ENCODE results near the gene COA3. TPM values are rescaled to one million over a fixed set of nuclear protein-coding genes. Genes with fewer than 3 reads are reported as not detected.

COA3 gene
- total and polyA plus RNA-seq, 2 donors, result 72.4 to 95.5 TPM

DNA sequence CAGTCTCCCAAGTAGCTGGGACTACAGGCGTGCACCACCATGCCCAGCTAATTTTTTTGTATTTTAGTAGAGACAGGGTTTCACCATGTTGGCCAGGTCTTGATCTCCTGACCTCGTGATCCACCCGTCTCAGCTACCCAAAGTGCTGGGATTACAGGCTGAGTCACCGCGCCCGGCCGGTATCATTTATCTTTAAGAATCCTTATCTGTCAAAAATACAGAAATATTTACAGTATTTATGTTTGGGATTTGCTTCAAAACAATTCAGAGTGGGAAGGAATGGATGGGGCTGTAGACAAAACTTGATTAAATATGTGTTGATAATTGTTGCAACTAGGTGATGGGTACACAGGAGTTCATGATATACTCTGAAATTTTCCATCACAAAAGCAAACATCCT lies 22.7 kb upstream of the COA3 start:
- H3K4me1 ChIP-seq (ENCODE audit: control insufficient read depth in 2 of 2, insufficient read depth in 2 of 2, low read length in 2 of 2), result peaks cover 12 to 13% of the 10 kb centered on the region in 2 donors
- 98% methylated on average over 7 of the region's 7 CpGs for WGBS
- no peak for DNase-seq (ENCODE audit: low read depth in 6 of 9, low spot score in 9 of 9)
- H3K4me3 ChIP-seq (ENCODE audit: low read length in 2 of 2), result no peak overlapping the region
- H3K9me3 ChIP-seq (ENCODE audit: control insufficient read depth in 2 of 2, insufficient read depth in 1 of 2, low read length in 1 of 2), result no peaks in the 10 kb centered on the region
- H3K27ac ChIP-seq (ENCODE audit: low read depth in 1 of 2, low read length in 1 of 2), result no peak overlapping the region
- H3K27me3 ChIP-seq (ENCODE audit: control insufficient read depth in 2 of 2, insufficient read depth in 1 of 2, low read length in 1 of 2), result no peaks in the 10 kb centered on the region
- peaks cover 42 to 54% of the 10 kb centered on the region in 2 donors for H3K36me3 ChIP-seq (ENCODE audit: control insufficient read depth in 2 of 2, insufficient read depth in 2 of 2, low read length in 1 of 2)

DNA sequence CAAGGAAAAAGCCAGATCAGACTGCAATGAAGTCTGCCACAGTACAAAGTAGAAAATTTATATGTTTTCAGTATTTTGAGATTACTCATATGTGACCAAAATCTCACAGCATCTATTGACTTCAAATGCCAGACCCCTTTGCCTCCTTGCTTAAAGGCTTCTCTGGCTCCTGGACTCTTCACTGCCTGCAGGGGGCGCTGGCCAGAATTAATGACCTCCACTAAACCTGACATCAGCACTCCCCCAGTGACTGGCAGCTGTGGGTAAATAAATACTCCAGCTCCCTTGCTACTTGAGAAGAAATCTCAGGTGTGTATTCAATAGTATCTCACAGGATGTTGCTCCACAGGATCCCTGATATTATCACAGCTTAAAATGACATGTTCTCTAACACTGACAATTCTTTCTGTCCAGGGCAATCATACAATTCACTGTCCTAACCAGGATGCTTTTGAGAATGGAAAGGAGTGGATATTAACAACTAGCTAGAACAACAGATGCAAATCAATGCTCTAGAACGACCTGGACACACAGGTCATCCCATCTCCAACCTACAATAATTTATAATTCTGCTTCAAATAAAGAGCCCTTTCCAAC lies 21.5 kb upstream of the COA3 start:
- Histone ChIP-seq H3K27me3 (ENCODE audit: control insufficient read depth in 2 of 2, insufficient read depth in 1 of 2, low read length in 1 of 2) (no peaks in the 10 kb centered on the region), H3K4me1 (ENCODE audit: control insufficient read depth in 2 of 2, insufficient read depth in 2 of 2, low read length in 2 of 2) (peaks cover 12 to 13% of the 10 kb centered on the region in 2 donors), H3K4me3 (ENCODE audit: low read length in 2 of 2) (no peak overlapping the region), H3K9me3 (ENCODE audit: control insufficient read depth in 2 of 2, insufficient read depth in 1 of 2, low read length in 1 of 2) (no peaks in the 10 kb centered on the region), H3K27ac (ENCODE audit: low read depth in 1 of 2, low read length in 1 of 2) (no peak overlapping the region), H3K36me3 (ENCODE audit: control insufficient read depth in 2 of 2, insufficient read depth in 2 of 2, low read length in 1 of 2) (peaks cover 52 to 66% of the 10 kb centered on the region in 2 donors)
- peak in 4 of 9 donors; percentile 28 to 56 (median 39) for DNase-seq (ENCODE audit: low read depth in 6 of 9, low spot score in 9 of 9)
- WGBS, result 52% methylated on average over 2 of the region's 2 CpGs

DNA sequence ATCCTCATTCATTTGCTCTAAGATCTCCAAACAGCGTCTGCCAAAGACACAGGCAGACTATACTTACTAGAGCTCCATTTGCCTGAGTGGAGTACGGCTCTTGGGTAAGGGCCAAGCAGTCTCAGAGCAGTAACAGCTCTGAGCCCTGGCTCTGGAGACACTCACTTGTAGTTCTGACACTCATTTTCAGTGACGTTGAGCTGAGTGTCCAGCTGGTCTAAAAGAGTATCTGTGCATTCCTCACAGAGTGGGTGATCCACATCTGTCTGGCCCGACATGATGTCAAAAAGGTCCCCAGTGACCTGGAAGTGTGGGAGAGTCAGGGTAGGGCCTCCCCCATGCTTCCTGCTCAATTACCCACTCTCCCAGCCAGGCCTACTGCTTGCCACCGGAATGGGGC lies 19.9 kb upstream of the COA3 start:
- Histone ChIP-seq H3K27ac (ENCODE audit: low read depth in 1 of 2, low read length in 1 of 2) (no peak overlapping the region), H3K27me3 (ENCODE audit: control insufficient read depth in 2 of 2, insufficient read depth in 1 of 2, low read length in 1 of 2) (no peaks in the 10 kb centered on the region), H3K36me3 (ENCODE audit: control insufficient read depth in 2 of 2, insufficient read depth in 2 of 2, low read length in 1 of 2) (peaks cover 65 to 82% of the 10 kb centered on the region in 2 donors), H3K4me1 (ENCODE audit: control insufficient read depth in 2 of 2, insufficient read depth in 2 of 2, low read length in 2 of 2) (peaks cover 9% of the 10 kb centered on the region in 2 donors), H3K4me3 (ENCODE audit: low read length in 2 of 2) (no peak overlapping the region), H3K9me3 (ENCODE audit: control insufficient read depth in 2 of 2, insufficient read depth in 1 of 2, low read length in 1 of 2) (no peaks in the 10 kb centered on the region)
- 97% methylated on average over 5 of the region's 5 CpGs for WGBS
- no peak for DNase-seq (ENCODE audit: low read depth in 6 of 9, low spot score in 9 of 9)

DNA sequence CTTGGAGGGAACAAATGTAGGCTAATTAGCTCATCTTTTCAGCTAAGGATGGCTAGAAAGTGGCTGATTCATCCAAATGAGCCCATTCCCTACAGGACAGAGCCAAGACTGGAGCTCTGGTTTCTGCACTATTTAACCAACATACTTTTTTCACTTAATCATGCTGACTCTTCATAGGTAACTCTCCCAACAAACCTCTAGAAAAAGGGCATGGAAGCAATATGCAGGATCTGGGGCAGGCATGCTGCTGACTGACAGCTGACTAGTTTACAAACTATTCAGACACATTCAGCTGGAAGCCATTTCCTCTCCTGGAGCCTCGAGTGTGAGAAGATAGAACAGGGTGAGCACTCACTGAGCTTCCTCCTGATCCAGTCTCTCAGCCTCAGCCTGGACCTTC lies 19.4 kb upstream of the COA3 start:
- Histone ChIP-seq H3K4me3 (ENCODE audit: low read length in 2 of 2) (no peak overlapping the region), H3K27me3 (ENCODE audit: control insufficient read depth in 2 of 2, insufficient read depth in 1 of 2, low read length in 1 of 2) (no peaks in the 10 kb centered on the region), H3K27ac (ENCODE audit: low read depth in 1 of 2, low read length in 1 of 2) (no peak overlapping the region), H3K36me3 (ENCODE audit: control insufficient read depth in 2 of 2, insufficient read depth in 2 of 2, low read length in 1 of 2) (peaks cover 67 to 84% of the 10 kb centered on the region in 2 donors), H3K4me1 (ENCODE audit: control insufficient read depth in 2 of 2, insufficient read depth in 2 of 2, low read length in 2 of 2) (peaks cover 4 to 6% of the 10 kb centered on the region in 2 donors), H3K9me3 (ENCODE audit: control insufficient read depth in 2 of 2, insufficient read depth in 1 of 2, low read length in 1 of 2) (no peaks in the 10 kb centered on the region)
- no peak for DNase-seq (ENCODE audit: low read depth in 6 of 9, low spot score in 9 of 9)
- 89% methylated on average over 1 of the region's 1 CpG for WGBS

DNA sequence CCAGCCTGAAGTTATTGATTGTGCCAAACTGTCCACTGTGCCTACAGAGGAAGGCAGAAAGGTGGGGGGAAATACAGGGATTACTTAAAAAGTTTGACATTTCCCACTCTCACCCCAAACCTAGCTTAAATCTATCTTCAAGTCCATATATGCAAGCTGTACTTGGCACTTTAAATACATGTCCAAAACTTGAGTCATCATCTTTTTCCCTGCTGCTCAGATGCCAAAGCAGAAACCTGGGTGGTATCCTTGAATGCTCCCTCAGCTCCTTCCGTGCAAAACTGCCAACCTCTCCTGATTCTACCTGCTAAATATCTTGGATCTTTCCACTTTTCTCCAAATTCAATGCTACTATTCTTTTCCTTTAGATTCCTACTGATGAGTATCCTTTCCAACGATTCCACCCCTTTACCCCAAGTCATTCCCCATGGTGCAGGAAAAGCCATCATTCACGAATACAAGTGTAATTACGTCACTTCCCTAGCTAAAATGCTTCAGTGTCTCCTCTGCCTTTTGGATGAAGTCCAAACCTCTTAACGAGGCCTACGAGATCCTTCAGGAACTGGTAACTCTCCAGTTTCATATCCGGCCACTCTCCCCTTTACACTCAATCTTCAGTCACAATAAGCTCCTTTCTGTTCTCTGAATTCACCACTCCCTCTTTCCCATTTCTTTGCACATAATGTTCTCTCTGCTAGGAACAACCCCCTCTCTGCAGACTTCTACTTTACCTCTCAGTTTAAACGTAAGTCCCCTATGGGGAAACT lies 16.3 kb upstream of the COA3 start:
- H3K4me1 ChIP-seq (ENCODE audit: control insufficient read depth in 2 of 2, insufficient read depth in 2 of 2, low read length in 2 of 2), result no peaks in the 10 kb centered on the region
- WGBS, result 93% methylated on average over 8 of the region's 8 CpGs
- H3K27me3 ChIP-seq (ENCODE audit: control insufficient read depth in 2 of 2, insufficient read depth in 1 of 2, low read length in 1 of 2), result no peaks in the 10 kb centered on the region
- DNase-seq (ENCODE audit: low read depth in 6 of 9, low spot score in 9 of 9), result no peak
- no peak overlapping the region for H3K4me3 ChIP-seq (ENCODE audit: low read length in 2 of 2)
- H3K36me3 ChIP-seq (ENCODE audit: control insufficient read depth in 2 of 2, insufficient read depth in 2 of 2, low read length in 1 of 2), result peaks cover 71 to 79% of the 10 kb centered on the region in 2 donors
- no peak overlapping the region for H3K27ac ChIP-seq (ENCODE audit: low read depth in 1 of 2, low read length in 1 of 2)
- no peaks in the 10 kb centered on the region for H3K9me3 ChIP-seq (ENCODE audit: control insufficient read depth in 2 of 2, insufficient read depth in 1 of 2, low read length in 1 of 2)

DNA sequence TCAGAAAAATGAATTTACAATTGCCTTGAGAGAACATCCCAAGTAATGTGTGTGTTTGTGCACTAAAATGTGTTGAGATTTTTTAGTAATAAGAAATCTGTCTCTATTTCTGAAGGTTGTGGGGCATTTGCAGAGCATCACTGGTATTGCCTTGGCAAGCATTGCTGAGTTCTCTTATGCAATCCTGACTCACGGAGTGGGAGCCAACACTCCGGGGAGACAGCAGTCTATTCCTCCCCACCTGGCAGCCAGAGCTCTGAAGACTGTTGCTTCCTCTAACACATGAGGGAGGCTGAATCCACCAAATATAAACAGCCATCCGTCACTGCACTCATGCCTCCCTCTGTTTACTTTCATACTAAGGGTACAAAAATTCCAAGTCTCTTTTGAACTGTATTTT lies 10.7 kb upstream of the COA3 start:
- 92% methylated on average over 3 of the region's 3 CpGs for WGBS
- peaks cover 24 to 30% of the 10 kb centered on the region in 2 donors for H3K36me3 ChIP-seq (ENCODE audit: control insufficient read depth in 2 of 2, insufficient read depth in 2 of 2, low read length in 1 of 2)

DNA sequence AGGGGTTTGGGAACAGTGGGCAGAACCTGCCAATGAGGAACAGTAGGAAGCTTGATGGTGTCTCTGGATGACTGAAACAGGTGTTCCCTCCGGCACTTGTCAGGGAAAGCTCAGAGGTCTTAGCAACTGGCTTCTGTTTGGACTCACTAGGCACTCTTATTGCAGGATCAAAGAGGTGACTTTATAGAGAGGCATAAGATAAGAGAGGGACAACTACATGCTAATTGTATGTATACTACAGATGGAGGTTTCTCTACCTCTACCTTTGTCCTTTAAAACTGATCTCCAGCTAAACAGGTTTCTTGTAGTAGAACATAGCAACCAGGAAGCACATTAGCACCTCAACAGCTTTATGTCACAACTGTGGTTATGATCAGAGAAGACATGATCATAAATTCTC lies 7.7 kb upstream of the COA3 start:
- Histone ChIP-seq H3K9me3 (ENCODE audit: control insufficient read depth in 2 of 2, insufficient read depth in 1 of 2, low read length in 1 of 2) (no peaks in the 10 kb centered on the region), H3K27me3 (ENCODE audit: control insufficient read depth in 2 of 2, insufficient read depth in 1 of 2, low read length in 1 of 2) (peaks cover 0 to 2% of the 10 kb centered on the region in 2 donors), H3K27ac (ENCODE audit: low read depth in 1 of 2, low read length in 1 of 2) (no peak overlapping the region), H3K36me3 (ENCODE audit: control insufficient read depth in 2 of 2, insufficient read depth in 2 of 2, low read length in 1 of 2) (peaks cover 10 to 13% of the 10 kb centered on the region in 2 donors), H3K4me1 (ENCODE audit: control insufficient read depth in 2 of 2, insufficient read depth in 2 of 2, low read length in 2 of 2) (no peaks in the 10 kb centered on the region), H3K4me3 (ENCODE audit: low read length in 2 of 2) (no peak overlapping the region)
- 96% methylated on average over 1 of the region's 1 CpG for WGBS
- DNase-seq (ENCODE audit: low read depth in 6 of 9, low spot score in 9 of 9), result no peak

More for the DNA sequence above, 10.7 kb upstream of the COA3 start:
- Histone ChIP-seq H3K4me1 (ENCODE audit: control insufficient read depth in 2 of 2, insufficient read depth in 2 of 2, low read length in 2 of 2) (no peaks in the 10 kb centered on the region), H3K27me3 (ENCODE audit: control insufficient read depth in 2 of 2, insufficient read depth in 1 of 2, low read length in 1 of 2) (no peaks in the 10 kb centered on the region), H3K27ac (ENCODE audit: low read depth in 1 of 2, low read length in 1 of 2) (no peak overlapping the region), H3K4me3 (ENCODE audit: low read length in 2 of 2) (no peak overlapping the region), H3K9me3 (ENCODE audit: control insufficient read depth in 2 of 2, insufficient read depth in 1 of 2, low read length in 1 of 2) (no peaks in the 10 kb centered on the region)
- DNase-seq (ENCODE audit: low read depth in 6 of 9, low spot score in 9 of 9), result no peak

DNA sequence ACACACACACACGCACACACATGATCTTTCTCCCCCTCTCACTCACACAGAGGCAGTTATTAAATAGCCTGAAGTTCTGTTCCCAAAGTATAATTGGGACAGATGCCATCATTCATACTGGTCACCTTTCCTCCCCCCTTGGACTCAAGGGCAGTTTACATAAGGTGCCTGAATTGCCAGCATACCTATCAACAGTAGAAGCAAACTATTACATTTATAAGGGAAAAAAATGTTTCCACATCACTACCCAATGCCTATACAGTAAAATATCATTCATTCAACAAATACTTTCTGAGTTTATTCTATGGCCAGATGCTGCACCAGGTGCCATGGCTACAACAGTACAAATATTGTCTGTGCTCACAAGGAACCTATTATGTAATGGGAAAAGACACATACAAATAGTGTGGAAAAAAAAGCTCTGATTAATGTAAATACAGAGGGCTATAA lies 6.4 kb upstream of the COA3 start:
- H3K36me3 ChIP-seq (ENCODE audit: control insufficient read depth in 2 of 2, insufficient read depth in 2 of 2, low read length in 1 of 2), result peaks cover 3 to 6% of the 10 kb centered on the region in 2 donors
- DNase-seq (ENCODE audit: low read depth in 6 of 9, low spot score in 9 of 9), result no peak
- no peaks in the 10 kb centered on the region for H3K4me1 ChIP-seq (ENCODE audit: control insufficient read depth in 2 of 2, insufficient read depth in 2 of 2, low read length in 2 of 2)
- peaks cover 0 to 2% of the 10 kb centered on the region in 2 donors for H3K27me3 ChIP-seq (ENCODE audit: control insufficient read depth in 2 of 2, insufficient read depth in 1 of 2, low read length in 1 of 2)
- H3K9me3 ChIP-seq (ENCODE audit: control insufficient read depth in 2 of 2, insufficient read depth in 1 of 2, low read length in 1 of 2), result no peaks in the 10 kb centered on the region
- WGBS, result 96% methylated on average over 1 of the region's 1 CpG
- no peak overlapping the region for H3K4me3 ChIP-seq (ENCODE audit: low read length in 2 of 2)
- H3K27ac ChIP-seq (ENCODE audit: low read depth in 1 of 2, low read length in 1 of 2), result no peak overlapping the region

DNA sequence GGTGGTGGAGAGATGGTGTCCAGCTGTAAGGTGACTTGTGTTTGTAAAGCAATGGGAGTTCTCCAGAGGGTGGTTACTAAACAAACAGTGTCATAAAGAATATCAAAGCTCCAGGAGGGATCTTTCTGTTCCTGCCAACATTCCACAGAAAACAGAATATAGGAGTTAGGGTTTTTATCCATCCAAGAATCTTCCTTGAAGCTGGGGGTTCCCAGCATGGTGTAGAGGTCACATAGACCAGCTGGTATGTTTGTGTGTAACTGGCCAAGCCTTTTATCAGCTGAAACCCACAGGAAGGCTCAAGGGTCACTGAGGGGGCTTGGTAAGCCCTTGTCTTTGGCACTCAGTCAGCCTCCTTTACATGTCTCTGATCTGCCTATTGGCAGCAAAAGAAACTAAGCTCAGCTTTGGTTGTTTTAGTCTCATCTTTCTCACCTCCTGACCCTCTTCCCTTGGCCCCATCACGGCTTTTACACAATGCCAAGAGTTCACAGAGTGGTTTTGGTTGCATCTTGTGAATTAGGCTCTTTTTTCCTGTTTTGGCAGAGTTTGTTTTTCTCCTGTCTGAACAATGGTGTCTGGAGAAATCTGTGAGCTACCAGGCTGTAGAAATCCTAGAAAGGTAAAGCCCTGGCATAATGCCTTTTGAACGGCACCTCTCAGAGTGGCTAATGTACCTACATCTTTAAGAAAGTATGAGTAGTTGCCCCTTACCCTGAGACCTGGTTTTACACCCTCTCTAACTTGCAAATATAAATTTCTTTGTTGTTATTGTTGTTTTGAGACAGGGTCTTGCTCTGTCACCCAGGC lies 4.8 kb upstream of the COA3 start:
- WGBS, result 86% methylated on average over 2 of the region's 2 CpGs
- Histone ChIP-seq H3K27ac (ENCODE audit: low read depth in 1 of 2, low read length in 1 of 2) (no peak overlapping the region), H3K9me3 (ENCODE audit: control insufficient read depth in 2 of 2, insufficient read depth in 1 of 2, low read length in 1 of 2) (no peaks in the 10 kb centered on the region), H3K27me3 (ENCODE audit: control insufficient read depth in 2 of 2, insufficient read depth in 1 of 2, low read length in 1 of 2) (peaks cover 0 to 2% of the 10 kb centered on the region in 2 donors), H3K4me3 (ENCODE audit: low read length in 2 of 2) (no peak overlapping the region), H3K36me3 (ENCODE audit: control insufficient read depth in 2 of 2, insufficient read depth in 2 of 2, low read length in 1 of 2) (no peaks in the 10 kb centered on the region), H3K4me1 (ENCODE audit: control insufficient read depth in 2 of 2, insufficient read depth in 2 of 2, low read length in 2 of 2) (peaks cover 5 to 6% of the 10 kb centered on the region in 2 donors)
- no peak for DNase-seq (ENCODE audit: low read depth in 6 of 9, low spot score in 9 of 9)
